T47D (cell line): ENCODE results near the gene GRPEL2.

ENCODE experiments used
- DNase-seq, 2 experiments: peaks; one replicate each; pipeline versions ENCODE4 v3.0.0 to v3.0.0-alpha.2; 2011 to 2012; ENCODE audit warnings: low read depth in 1 of 2, low spot score in 1 of 2
- JUND ChIP-seq: IDR thresholded peaks from 2 replicates; pipeline ENCODE4 v1.6.1; 2012; ENCODE audit warnings: low read depth
- in situ Hi-C: cut with HindIII; loops from 2 replicates; pipeline ENCODE4 v1.10.0; 2016; ENCODE audit warnings: low sequenced_read_pairs, low pct_unique_long_range_greater_than_20kb

Gene GRPEL2

GRCh38 chr5:149345147-149345891, at the start of gene GRPEL2:
Gene GRPEL2 (plus strand): TSS chr5:149345499. CDS start chr5:149345540, 41 bp downstream.
- peak; percentile 96 to 99 for DNase-seq

GRCh38 chr5:149297340-149298025, 47.8 kb upstream of the GRPEL2 start:
- no peak for DNase-seq
- TF ChIP-seq JUND = no peak
- in situ Hi-C loops = no loop called here

More at GRCh38 chr5:149345147-149345891, at the start of gene GRPEL2:
- in situ Hi-C loops = no loop called here
- TF ChIP-seq JUND = no peak

- DNase-seq = no peak
- no peak for TF ChIP-seq JUND
- in situ Hi-C loops = no loop called here
Measured at GRCh38 chr5:149298163-149298562, 47.1 kb upstream of the GRPEL2 start.

- no peak for DNase-seq
Measured at GRCh38 chr5:149298842-149299404, 46.4 kb upstream of the GRPEL2 start.

GRCh38 chr5:149299451-149300054, 45.7 kb upstream of the GRPEL2 start:
- no peak for TF ChIP-seq JUND
- in situ Hi-C loops = no loop called here
- no peak for DNase-seq

More at GRCh38 chr5:149298842-149299404, 46.4 kb upstream of the GRPEL2 start:
- TF ChIP-seq JUND = no peak
- in situ Hi-C loops = no loop called here

- in situ Hi-C loops = no loop called here
- no peak for DNase-seq
- TF ChIP-seq JUND = no peak
Measured at GRCh38 chr5:149300441-149300840, 44.9 kb upstream of the GRPEL2 start.

- no peak for TF ChIP-seq JUND
- in situ Hi-C loops = no loop called here
Measured at GRCh38 chr5:149301049-149301743, 44.1 kb upstream of the GRPEL2 start.

DNA sequence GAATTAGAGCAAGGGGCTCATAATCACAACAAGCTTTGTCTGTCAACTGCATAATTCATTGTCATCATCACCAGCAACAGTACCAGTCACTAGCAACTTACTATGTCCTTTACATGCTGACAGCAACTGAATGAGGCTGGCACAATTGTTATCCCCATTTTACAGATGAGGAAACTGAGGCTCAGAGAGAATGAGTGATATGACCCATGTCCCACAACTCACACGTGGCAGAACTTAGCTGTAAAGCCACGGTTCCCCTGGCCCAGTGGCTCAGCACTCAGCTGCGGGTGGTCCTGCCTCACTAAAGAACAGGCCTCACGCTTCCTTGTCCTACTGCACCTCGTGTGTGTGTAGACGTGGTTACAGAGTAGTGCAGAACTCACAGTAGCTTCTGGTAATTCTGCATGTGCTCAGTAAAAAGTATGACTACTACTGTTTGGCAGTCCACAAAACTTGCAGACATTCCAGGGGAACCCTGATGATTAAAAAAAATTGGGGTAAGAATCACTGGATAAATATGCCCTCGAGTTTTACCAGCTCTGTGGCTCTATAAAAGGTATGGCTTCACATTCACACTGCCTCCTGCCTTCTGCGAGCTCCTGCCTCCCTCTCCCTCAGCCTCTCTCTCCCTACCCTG, 43.4 kb upstream of the GRPEL2 start:
- DNase-seq = no peak
- TF ChIP-seq JUND = no peak
- in situ Hi-C loops = no loop called here

More at GRCh38 chr5:149301049-149301743, 44.1 kb upstream of the GRPEL2 start:
- peak in 1 of 2 experiments; percentile 38 for DNase-seq

GRCh38 chr5:149302641-149303040, 42.7 kb upstream of the GRPEL2 start:
- in situ Hi-C loops = no loop called here
- no peak for TF ChIP-seq JUND
- DNase-seq = no peak

GRCh38 chr5:149303210-149303609, 42.1 kb upstream of the GRPEL2 start:
- DNase-seq = no peak
- no peak for TF ChIP-seq JUND
- in situ Hi-C loops = no loop called here

DNA sequence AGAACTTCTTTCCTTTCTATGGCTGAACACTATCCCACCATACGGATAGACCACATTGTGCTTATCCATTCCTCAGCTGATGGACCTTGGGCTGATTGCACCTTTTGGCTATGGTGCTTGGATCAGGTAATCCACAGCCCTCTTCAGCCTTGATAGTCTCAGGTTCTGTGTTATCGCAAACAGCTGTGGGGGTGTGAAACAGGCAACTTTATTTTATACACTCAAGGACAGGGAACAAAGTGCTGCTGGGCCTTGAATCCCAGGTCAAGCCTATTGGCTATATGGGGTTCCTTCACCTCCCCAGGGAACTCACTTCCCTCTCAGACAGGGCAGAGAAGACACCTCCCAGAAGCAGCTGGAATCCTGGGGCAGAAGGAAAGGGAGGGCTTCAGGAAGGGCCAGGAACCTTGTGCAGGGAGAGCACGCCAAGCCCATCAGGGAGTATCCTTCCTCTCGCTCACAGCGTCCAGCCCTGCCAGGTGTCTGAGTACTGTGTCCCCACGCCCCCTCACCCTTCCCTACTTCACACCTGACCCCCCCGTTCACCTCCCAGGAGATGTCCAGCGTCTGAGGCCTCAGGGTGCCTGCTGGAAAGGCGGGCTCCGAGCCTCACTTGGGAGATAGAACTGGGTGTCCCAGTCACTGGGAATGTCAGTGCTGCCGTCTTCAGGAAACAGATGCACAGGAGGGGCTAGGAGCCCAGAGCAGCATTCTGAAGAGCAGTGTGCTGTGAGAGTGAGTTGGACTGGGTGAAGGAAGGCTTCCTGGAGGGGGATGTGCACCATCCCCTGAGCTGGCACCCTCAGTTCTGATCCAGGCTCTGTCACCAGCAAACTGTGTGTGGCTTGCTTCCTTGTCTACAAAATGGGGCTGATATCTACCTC, 40.9 kb upstream of the GRPEL2 start:
- in situ Hi-C loops = no loop called here
- DNase-seq = no peak
- TF ChIP-seq JUND = no peak
